Measurements from ENCODE around the gene FBRSL1.
"Not testable (repeated sequence)": the region's sequence is repeated elsewhere in the genome, so short reads cannot be mapped to it uniquely, and the experiment has no call there.

Gene FBRSL1

DNA sequence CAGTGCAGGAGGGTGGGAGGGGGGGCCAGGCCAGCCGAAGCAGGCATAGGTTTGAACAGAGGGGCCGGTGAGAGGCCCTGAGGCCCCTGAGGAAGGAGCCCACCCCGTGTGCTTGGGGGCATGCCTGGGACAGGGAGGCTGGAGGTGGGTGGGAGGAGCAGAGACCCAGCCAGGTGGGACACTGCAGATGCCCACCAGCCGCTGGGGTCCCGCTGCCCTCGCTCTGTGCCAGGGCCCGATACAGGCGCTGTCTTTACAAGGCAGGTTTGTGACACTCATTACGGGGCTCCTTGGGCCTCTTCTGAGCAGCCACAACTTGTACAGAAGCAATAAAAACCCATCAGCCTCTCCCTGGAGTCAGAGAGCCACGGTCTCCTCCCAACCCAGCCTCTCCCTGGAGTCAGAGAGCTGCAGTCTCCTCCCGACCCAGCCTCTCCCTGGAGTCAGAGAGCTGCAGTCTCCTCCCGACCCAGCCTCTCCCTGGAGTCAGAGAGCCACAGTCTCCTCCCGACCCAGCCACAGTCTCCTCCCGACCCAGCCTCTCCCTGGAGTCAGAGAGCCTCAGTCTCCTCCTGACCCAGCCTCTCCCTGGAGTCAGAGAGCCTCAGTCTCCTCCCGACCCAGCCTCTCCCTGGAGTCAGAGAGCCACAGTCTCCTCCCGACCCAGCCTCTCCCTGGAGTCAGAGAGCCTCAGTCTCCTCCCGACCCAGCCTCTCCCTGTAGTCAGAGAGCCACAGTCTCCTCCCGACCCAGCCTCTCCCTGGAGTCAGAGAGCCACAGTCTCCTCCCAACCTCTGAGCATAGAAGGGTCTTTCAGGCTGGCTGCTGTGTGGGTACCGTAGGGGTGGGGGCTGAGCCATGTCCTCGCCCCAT is 43.0 kb downstream of the FBRSL1 start:
- DNase-seq (ENCODE audit: low spot score); H3K79me1 ChIP-seq (ENCODE audit: low read depth, low read length): not testable (repeated sequence)
- WGBS, 2 donors (ENCODE audit: extremely low coverage in 2 of 2, insufficient read length in 2 of 2, insufficient replicate concordance in 1 of 2): no CpG with 5 or more reads among the region's 20 CpGs

DNA sequence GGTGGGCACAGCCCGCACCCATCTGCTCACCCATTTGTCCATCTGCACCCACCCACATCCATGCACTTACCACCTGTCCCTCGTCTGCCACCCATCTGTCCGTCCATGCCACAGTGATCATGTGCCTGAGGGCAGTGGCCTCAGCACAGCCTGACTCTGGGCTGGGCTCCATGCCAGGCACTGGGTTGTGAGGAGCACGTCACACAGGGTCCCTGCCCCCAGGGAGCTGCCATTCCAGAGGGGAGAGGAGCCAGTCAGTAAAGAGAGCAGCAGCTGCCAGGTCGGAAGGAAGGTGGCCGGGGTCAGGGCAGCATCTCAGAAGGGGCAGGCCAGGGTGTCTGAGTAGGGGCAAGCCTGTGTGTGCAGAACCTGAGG is 43.6 kb downstream of the FBRSL1 start:
- Histone ChIP-seq H3K79me1 (ENCODE audit: low read depth, low read length) (no peaks in the 10 kb centered on the region), H2AFZ (ENCODE audit: low read length) (no peak overlapping the region), H3K14ac (ENCODE audit: low read length) (no peak overlapping the region), H3K4ac (ENCODE audit: low read length) (no peak overlapping the region), H3K23ac (ENCODE audit: low read depth, low read length, poor library complexity) (peak overlapping the region; percentile 78), H3K4me3 (ENCODE audit: low read length in 2 of 2) (peak overlapping the region in 1 of 2 donors; percentile 57), H3K27me3 (ENCODE audit: control insufficient read depth in 3 of 3, insufficient read depth in 3 of 3, low read depth in 1 of 3, low read length in 3 of 3) (peaks cover 0 to 4% (median 0%) of the 10 kb centered on the region in 3 experiments), H3K4me1 (ENCODE audit: control insufficient read depth in 2 of 2, insufficient read depth in 1 of 2, low read depth in 1 of 2, low read length in 2 of 2) (peaks cover 0 to 12% of the 10 kb centered on the region in 2 donors), H3K18ac (ENCODE audit: low read length) (no peak overlapping the region), H3K9ac (ENCODE audit: low read depth, low read length, poor library complexity) (peak overlapping the region; percentile 37), H3K27ac (replicated peaks; ENCODE audit: low read length) (no peak overlapping the region), H2BK12ac (ENCODE audit: low read length) (peak overlapping the region; percentile 75), H4K91ac (ENCODE audit: low read depth, low read length, poor library complexity) (no peak overlapping the region), H4K8ac (ENCODE audit: low read depth, low read length) (no peak overlapping the region), H3K36me3 (replicated peaks in 1 of 2; ENCODE audit: control insufficient read depth in 2 of 2, insufficient read depth in 2 of 2, low read length in 2 of 2) (peaks cover 0 to 5% of the 10 kb centered on the region in 2 donors), H3K9me3 (replicated peaks in 1 of 2; ENCODE audit: control insufficient read depth in 2 of 2, insufficient read depth in 1 of 2, low read depth in 1 of 2, low read length in 2 of 2) (peaks cover 31 to 62% of the 10 kb centered on the region in 2 donors), H3K4me2 (ENCODE audit: insufficient read depth, low read length, poor library complexity, severe bottlenecking) (no peak overlapping the region), H2BK15ac (ENCODE audit: low read length) (no peak overlapping the region), H2AK5ac (ENCODE audit: low read depth, low read length) (no peak overlapping the region), H2BK5ac (ENCODE audit: low read length) (no peak overlapping the region), H2BK120ac (ENCODE audit: low read depth, low read length) (no peak overlapping the region)
- WGBS, 2 donors (ENCODE audit: extremely low coverage in 2 of 2, insufficient read length in 2 of 2, insufficient replicate concordance in 1 of 2): no CpG with 5 or more reads among the region's 6 CpGs
- no peak for DNase-seq (ENCODE audit: low spot score)

More for the DNA sequence above, 43.0 kb downstream of the FBRSL1 start:
- not testable (repeated sequence) for H3K14ac ChIP-seq (ENCODE audit: low read length); H4K8ac ChIP-seq (ENCODE audit: low read depth, low read length); H3K18ac ChIP-seq (ENCODE audit: low read length); H3K23ac ChIP-seq (ENCODE audit: low read depth, low read length, poor library complexity); H3K4me3 ChIP-seq (ENCODE audit: low read length in 2 of 2); H2BK12ac ChIP-seq (ENCODE audit: low read length); H2AK5ac ChIP-seq (ENCODE audit: low read depth, low read length); H3K27me3 ChIP-seq (ENCODE audit: control insufficient read depth in 3 of 3, insufficient read depth in 3 of 3, low read depth in 1 of 3, low read length in 3 of 3); H4K91ac ChIP-seq (ENCODE audit: low read depth, low read length, poor library complexity); H3K9ac ChIP-seq (ENCODE audit: low read depth, low read length, poor library complexity); H3K4me2 ChIP-seq (ENCODE audit: insufficient read depth, low read length, poor library complexity, severe bottlenecking); H2BK5ac ChIP-seq (ENCODE audit: low read length); H2BK120ac ChIP-seq (ENCODE audit: low read depth, low read length); H3K4ac ChIP-seq (ENCODE audit: low read length); H2AFZ ChIP-seq (ENCODE audit: low read length); H3K36me3 ChIP-seq (replicated peaks in 1 of 2; ENCODE audit: control insufficient read depth in 2 of 2, insufficient read depth in 2 of 2, low read length in 2 of 2); H3K27ac ChIP-seq (replicated peaks; ENCODE audit: low read length); H2BK15ac ChIP-seq (ENCODE audit: low read length)
- H3K4me1 ChIP-seq (ENCODE audit: control insufficient read depth in 2 of 2, insufficient read depth in 1 of 2, low read depth in 1 of 2, low read length in 2 of 2): peaks cover 0 to 12% of the 10 kb centered on the region in 2 donors
- peaks cover 31 to 62% of the 10 kb centered on the region in 2 donors for H3K9me3 ChIP-seq (replicated peaks in 1 of 2; ENCODE audit: control insufficient read depth in 2 of 2, insufficient read depth in 1 of 2, low read depth in 1 of 2, low read length in 2 of 2)

DNA sequence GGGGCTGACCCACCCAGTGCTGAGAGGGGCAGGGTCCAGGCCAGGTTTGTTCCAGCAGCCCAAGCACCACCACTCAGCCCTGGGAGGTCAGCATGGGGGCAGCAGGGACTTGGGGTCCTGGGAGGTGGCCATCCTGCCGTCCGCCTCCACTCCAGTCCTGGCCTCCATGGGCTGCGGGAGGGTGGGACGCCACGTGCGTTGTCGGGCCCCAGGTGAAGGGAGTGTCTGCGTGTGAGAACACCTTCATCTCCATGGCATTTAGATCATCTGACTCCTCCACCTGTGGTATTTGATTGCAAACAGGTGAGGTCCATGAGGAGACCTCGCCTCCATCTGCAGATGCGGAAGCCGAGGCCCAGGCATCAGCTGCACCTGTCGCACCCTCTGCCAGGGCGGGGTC is 44.1 kb downstream of the FBRSL1 start:
- H3K4me2 ChIP-seq (ENCODE audit: insufficient read depth, low read length, poor library complexity, severe bottlenecking): no peak overlapping the region
- no peak overlapping the region for H2BK12ac ChIP-seq (ENCODE audit: low read length)
- H2BK120ac ChIP-seq (ENCODE audit: low read depth, low read length): no peak overlapping the region
- H3K4me3 ChIP-seq (ENCODE audit: low read length in 2 of 2): no peak overlapping the region
- no peak for DNase-seq (ENCODE audit: low spot score)
- no peak overlapping the region for H3K9ac ChIP-seq (ENCODE audit: low read depth, low read length, poor library complexity)
- H3K4ac ChIP-seq (ENCODE audit: low read length): no peak overlapping the region
- WGBS, 2 donors (ENCODE audit: extremely low coverage in 2 of 2, insufficient read length in 2 of 2, insufficient replicate concordance in 1 of 2): no CpG with 5 or more reads among the region's 13 CpGs
- peaks cover 0 to 12% of the 10 kb centered on the region in 2 donors for H3K4me1 ChIP-seq (ENCODE audit: control insufficient read depth in 2 of 2, insufficient read depth in 1 of 2, low read depth in 1 of 2, low read length in 2 of 2)
- no peak overlapping the region for H2AFZ ChIP-seq (ENCODE audit: low read length)
- no peak overlapping the region for H4K91ac ChIP-seq (ENCODE audit: low read depth, low read length, poor library complexity)
- peaks cover 0 to 5% of the 10 kb centered on the region in 2 donors for H3K36me3 ChIP-seq (replicated peaks in 1 of 2; ENCODE audit: control insufficient read depth in 2 of 2, insufficient read depth in 2 of 2, low read length in 2 of 2)
- H2AK5ac ChIP-seq (ENCODE audit: low read depth, low read length): no peak overlapping the region
- H3K27me3 ChIP-seq (ENCODE audit: control insufficient read depth in 3 of 3, insufficient read depth in 3 of 3, low read depth in 1 of 3, low read length in 3 of 3): peaks cover 0 to 4% (median 0%) of the 10 kb centered on the region in 3 experiments
- H3K79me1 ChIP-seq (ENCODE audit: low read depth, low read length): no peaks in the 10 kb centered on the region
- H2BK5ac ChIP-seq (ENCODE audit: low read length): no peak overlapping the region
- no peak overlapping the region for H4K8ac ChIP-seq (ENCODE audit: low read depth, low read length)
- no peak overlapping the region for H2BK15ac ChIP-seq (ENCODE audit: low read length)
- peaks cover 31 to 62% of the 10 kb centered on the region in 2 donors for H3K9me3 ChIP-seq (replicated peaks in 1 of 2; ENCODE audit: control insufficient read depth in 2 of 2, insufficient read depth in 1 of 2, low read depth in 1 of 2, low read length in 2 of 2)
- no peak overlapping the region for H3K23ac ChIP-seq (ENCODE audit: low read depth, low read length, poor library complexity)
- H3K27ac ChIP-seq (replicated peaks; ENCODE audit: low read length): no peak overlapping the region
- no peak overlapping the region for H3K14ac ChIP-seq (ENCODE audit: low read length)
- no peak overlapping the region for H3K18ac ChIP-seq (ENCODE audit: low read length)

DNA sequence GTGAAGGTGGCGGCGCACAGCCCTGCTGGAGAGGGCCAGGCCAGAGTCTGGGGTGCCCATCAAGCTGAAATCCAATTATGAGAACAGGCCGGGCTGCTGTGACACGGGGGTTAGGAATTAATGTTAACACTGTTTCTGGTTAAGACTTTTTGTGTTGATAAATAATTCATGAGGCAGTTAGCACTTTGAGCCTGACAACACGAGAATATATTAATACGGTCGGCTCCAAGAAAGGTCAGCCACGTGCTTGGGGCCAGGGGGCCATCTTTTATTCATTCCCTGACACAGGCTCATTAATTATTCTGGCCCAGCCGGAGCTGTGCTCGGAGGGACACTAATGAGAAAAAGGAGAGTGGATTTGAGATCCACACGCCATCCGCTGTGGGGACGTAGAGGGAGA is 45.1 kb downstream of the FBRSL1 start:
- DNase-seq (ENCODE audit: low spot score): no peak
- Histone ChIP-seq H3K9me3 (replicated peaks in 1 of 2; ENCODE audit: control insufficient read depth in 2 of 2, insufficient read depth in 1 of 2, low read depth in 1 of 2, low read length in 2 of 2) (peaks cover 31 to 60% of the 10 kb centered on the region in 2 donors), H2BK12ac (ENCODE audit: low read length) (no peak overlapping the region), H2AK5ac (ENCODE audit: low read depth, low read length) (no peak overlapping the region), H4K8ac (ENCODE audit: low read depth, low read length) (no peak overlapping the region), H3K4me1 (ENCODE audit: control insufficient read depth in 2 of 2, insufficient read depth in 1 of 2, low read depth in 1 of 2, low read length in 2 of 2) (peaks cover 0 to 12% of the 10 kb centered on the region in 2 donors), H3K18ac (ENCODE audit: low read length) (no peak overlapping the region), H3K27me3 (ENCODE audit: control insufficient read depth in 3 of 3, insufficient read depth in 3 of 3, low read depth in 1 of 3, low read length in 3 of 3) (peaks cover 0 to 4% (median 0%) of the 10 kb centered on the region in 3 experiments), H3K9ac (ENCODE audit: low read depth, low read length, poor library complexity) (no peak overlapping the region), H3K27ac (replicated peaks; ENCODE audit: low read length) (no peak overlapping the region), H4K91ac (ENCODE audit: low read depth, low read length, poor library complexity) (peak overlapping the region; percentile 24), H3K79me1 (ENCODE audit: low read depth, low read length) (no peaks in the 10 kb centered on the region), H3K4me3 (ENCODE audit: low read length in 2 of 2) (no peak overlapping the region), H2BK120ac (ENCODE audit: low read depth, low read length) (no peak overlapping the region), H3K14ac (ENCODE audit: low read length) (peak overlapping the region; percentile 58), H2BK15ac (ENCODE audit: low read length) (no peak overlapping the region), H3K4me2 (ENCODE audit: insufficient read depth, low read length, poor library complexity, severe bottlenecking) (no peak overlapping the region), H2AFZ (ENCODE audit: low read length) (no peak overlapping the region), H3K36me3 (replicated peaks in 1 of 2; ENCODE audit: control insufficient read depth in 2 of 2, insufficient read depth in 2 of 2, low read length in 2 of 2) (peaks cover 0 to 5% of the 10 kb centered on the region in 2 donors), H3K4ac (ENCODE audit: low read length) (peak overlapping the region; percentile 19), H3K23ac (ENCODE audit: low read depth, low read length, poor library complexity) (no peak overlapping the region), H2BK5ac (ENCODE audit: low read length) (peak overlapping the region; percentile 21)
- WGBS, 2 donors (ENCODE audit: extremely low coverage in 2 of 2, insufficient read length in 2 of 2, insufficient replicate concordance in 1 of 2): no CpG with 5 or more reads among the region's 13 CpGs
